Measurements from ENCODE around the gene PRKN. TPM values are rescaled to one million over a fixed set of nuclear protein-coding genes. Genes with fewer than 3 reads are reported as not detected.

PRKN gene
- polyA plus RNA-seq, 1 donor from 2014 or later = 1.2 TPM

- no peak overlapping the region for H3K27ac ChIP-seq (ENCODE audit: low read length)
- H3K36me3 ChIP-seq (ENCODE audit: insufficient read depth, low read length) = no peaks in the 10 kb centered on the region
- no peaks in the 10 kb centered on the region for H3K79me2 ChIP-seq (replicated peaks; ENCODE audit: insufficient read depth, low read length)
- no peak overlapping the region for H2AFZ ChIP-seq (ENCODE audit: low read depth, low read length)
- H3K27me3 ChIP-seq (ENCODE audit: insufficient read depth, low read depth, low read length) = no peaks in the 10 kb centered on the region
- H3K9me2 ChIP-seq (ENCODE audit: insufficient read depth, low read length) = no peaks in the 10 kb centered on the region
- H3K9me3 ChIP-seq (ENCODE audit: low read length) = no peaks in the 10 kb centered on the region
- H3K4me3 ChIP-seq (ENCODE audit: low read length) = no peak overlapping the region
- TF ChIP-seq SMC3 (conservative IDR thresholded peaks at IDR 0.05; ENCODE audit: poor library complexity) = no peak
- TF ChIP-seq REST (IDR thresholded peaks at IDR 0.05; ENCODE audit: borderline replicate concordance) = no peak
- no peak for TF ChIP-seq RAD21 (conservative IDR thresholded peaks at IDR 0.05)
- TF ChIP-seq EP300 (conservative IDR thresholded peaks at IDR 0.05; ENCODE audit: poor library complexity, severe bottlenecking) = no peak
- no peak for TF ChIP-seq POLR2AphosphoS5 (IDR thresholded peaks at IDR 0.05)
- TF ChIP-seq TAF1 (IDR thresholded peaks at IDR 0.05; ENCODE audit: low read depth) = no peak
- no peak for TF ChIP-seq MXI1 (conservative IDR thresholded peaks at IDR 0.05; ENCODE audit: poor library complexity, severe bottlenecking)
- no peak for TF ChIP-seq EZH2 (IDR thresholded peaks at IDR 0.05; ENCODE audit: borderline replicate concordance, insufficient read depth, low read length, poor library complexity, severe bottlenecking)
- TF ChIP-seq CTCF (IDR thresholded peaks at IDR 0.05; ENCODE audit: poor library complexity, severe bottlenecking) = no peak
- H4K20me1 ChIP-seq (ENCODE audit: insufficient read depth) = no peaks in the 10 kb centered on the region
- H3F3A ChIP-seq (ENCODE audit: insufficient read depth, low read length, poor library complexity, severe bottlenecking) = no peaks in the 10 kb centered on the region
- no peak overlapping the region for H3K4me2 ChIP-seq (ENCODE audit: low read length)
- no peak overlapping the region for H3K9ac ChIP-seq (ENCODE audit: low read length)
Observed at GRCh38 chr6:161405418-161405817, 1322.1 kb downstream of the PRKN start.

GRCh38 chr6:161403717-161404116 is 1323.8 kb downstream of the PRKN start:
- TF ChIP-seq EZH2 (IDR thresholded peaks at IDR 0.05; ENCODE audit: borderline replicate concordance, insufficient read depth, low read length, poor library complexity, severe bottlenecking) (no peak), EP300 (conservative IDR thresholded peaks at IDR 0.05; ENCODE audit: poor library complexity, severe bottlenecking) (no peak), SMC3 (conservative IDR thresholded peaks at IDR 0.05; ENCODE audit: poor library complexity) (no peak), TAF1 (IDR thresholded peaks at IDR 0.05; ENCODE audit: low read depth) (no peak), MXI1 (conservative IDR thresholded peaks at IDR 0.05; ENCODE audit: poor library complexity, severe bottlenecking) (no peak), POLR2AphosphoS5 (IDR thresholded peaks at IDR 0.05) (no peak), RAD21 (conservative IDR thresholded peaks at IDR 0.05) (no peak), CTCF (IDR thresholded peaks at IDR 0.05; ENCODE audit: poor library complexity, severe bottlenecking) (no peak), REST (IDR thresholded peaks at IDR 0.05; ENCODE audit: borderline replicate concordance) (no peak)
- Histone ChIP-seq H3K79me2 (replicated peaks; ENCODE audit: insufficient read depth, low read length) (no peaks in the 10 kb centered on the region), H3K4me2 (ENCODE audit: low read length) (no peak overlapping the region)

More at GRCh38 chr6:161403717-161404116, 1323.8 kb downstream of the PRKN start:
- Histone ChIP-seq H2AFZ (ENCODE audit: low read depth, low read length) (no peak overlapping the region), H4K20me1 (ENCODE audit: insufficient read depth) (no peaks in the 10 kb centered on the region), H3K9me3 (ENCODE audit: low read length) (no peaks in the 10 kb centered on the region), H3F3A (ENCODE audit: insufficient read depth, low read length, poor library complexity, severe bottlenecking) (no peaks in the 10 kb centered on the region), H3K27me3 (ENCODE audit: insufficient read depth, low read depth, low read length) (no peaks in the 10 kb centered on the region), H3K27ac (ENCODE audit: low read length) (no peak overlapping the region), H3K4me3 (ENCODE audit: low read length) (no peak overlapping the region), H3K36me3 (ENCODE audit: insufficient read depth, low read length) (no peaks in the 10 kb centered on the region), H3K9me2 (ENCODE audit: insufficient read depth, low read length) (no peaks in the 10 kb centered on the region), H3K9ac (ENCODE audit: low read length) (no peak overlapping the region)

Data from neural cell (in vitro differentiated cells).